ENCODE results near the gene TMEM144.
"Not testable (repeated sequence)": the region's sequence is repeated elsewhere in the genome, so short reads cannot be mapped to it uniquely, and the experiment has no call there.

TMEM144 gene

DNA sequence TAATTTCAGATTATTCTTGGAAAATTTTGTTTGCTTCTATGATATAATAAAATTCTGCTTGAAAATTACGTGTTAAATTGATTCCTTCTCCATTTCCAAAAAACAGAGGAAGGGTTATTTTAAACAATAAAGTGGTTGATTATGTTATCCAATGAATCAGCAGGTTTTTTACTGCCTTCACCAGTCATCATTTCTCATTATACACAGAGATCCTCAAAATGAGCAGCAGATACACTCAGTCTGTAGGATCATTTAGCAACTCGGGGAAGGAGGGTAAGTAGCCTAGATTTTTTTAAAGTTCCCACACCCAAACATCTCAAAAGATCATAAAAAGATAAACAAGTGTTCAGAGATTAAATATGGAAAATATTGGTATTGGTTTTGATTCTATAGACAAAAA lies 6.8 kb upstream of the TMEM144 start:
- H3K27ac Mint-ChIP-seq = no peak overlapping the region
- no peak for DNase-seq

DNA sequence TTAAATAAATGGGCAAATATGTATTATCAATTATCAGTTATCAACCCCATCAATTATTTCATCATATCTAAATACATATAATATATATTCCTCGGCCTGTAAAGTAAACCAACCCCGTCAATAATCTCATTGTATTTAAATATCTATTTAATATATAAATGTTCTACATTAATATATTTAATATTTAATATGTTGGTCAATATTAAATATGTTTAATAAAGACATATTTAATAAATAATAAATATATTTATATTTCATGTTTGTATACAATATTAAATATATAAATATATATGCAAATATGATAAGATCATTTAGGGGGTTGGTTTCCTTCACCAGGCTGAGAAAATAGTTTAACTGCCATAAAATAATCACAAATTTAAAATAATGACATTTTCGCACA lies 6.4 kb upstream of the TMEM144 start:
- no peak for DNase-seq

More for the DNA sequence above, 6.8 kb upstream of the TMEM144 start:
- H3K4me3 Mint-ChIP-seq = no peak overlapping the region
- peaks cover 2% of the 10 kb centered on the region for H3K9me3 Mint-ChIP-seq
- H3K27me3 Mint-ChIP-seq = peaks cover 3% of the 10 kb centered on the region
- H3K4me1 Mint-ChIP-seq (ENCODE audit: low read depth) = no peaks in the 10 kb centered on the region
- H3K36me3 Mint-ChIP-seq (ENCODE audit: low read depth) = no peaks in the 10 kb centered on the region

DNA sequence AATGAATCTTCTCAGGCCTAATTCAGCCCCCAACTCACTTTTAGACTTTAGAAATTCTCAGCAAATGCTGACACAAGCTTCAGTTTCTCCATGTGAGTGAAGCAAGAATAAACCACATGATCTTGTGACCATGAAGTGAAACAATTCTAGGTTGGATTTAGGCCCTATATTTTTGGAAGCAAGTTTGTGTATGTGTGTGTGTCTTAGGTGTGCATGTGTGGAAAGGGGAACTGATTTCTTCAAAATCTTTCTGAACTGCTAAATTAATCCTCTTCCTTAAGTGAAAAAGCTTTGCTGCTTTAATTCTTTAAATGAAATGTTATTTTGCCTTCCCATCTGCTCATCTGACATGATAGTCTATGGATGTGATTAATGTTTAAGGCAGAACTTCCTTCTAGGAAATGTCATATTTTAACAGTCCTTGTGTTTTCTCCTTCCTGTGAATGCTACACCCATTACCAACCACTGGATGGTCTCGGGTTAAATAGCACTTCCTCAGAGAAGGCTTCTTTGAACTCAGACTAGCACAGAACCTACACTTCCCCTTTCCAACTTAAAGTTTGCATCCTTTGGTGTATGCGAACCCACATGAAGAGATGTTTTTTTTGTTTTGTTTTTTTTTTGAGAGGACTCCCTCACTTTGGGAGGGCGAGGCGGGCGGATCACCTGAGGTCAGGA lies 1.2 kb upstream of the TMEM144 start:
- Mint-ChIP-seq H3K4me1 (ENCODE audit: low read depth) (peaks cover 16% of the 10 kb centered on the region), H3K4me3 (no peak overlapping the region), H3K36me3 (ENCODE audit: low read depth) (no peaks in the 10 kb centered on the region), H3K9me3 (peaks cover 2% of the 10 kb centered on the region), H3K27ac (no peak overlapping the region), H3K27me3 (peaks cover 39% of the 10 kb centered on the region)
- DNase-seq = no peak

More for the DNA sequence above, 6.4 kb upstream of the TMEM144 start:
- Mint-ChIP-seq H3K4me3 (no peak overlapping the region), H3K27me3 (peaks cover 5% of the 10 kb centered on the region), H3K4me1 (ENCODE audit: low read depth) (no peaks in the 10 kb centered on the region), H3K27ac (no peak overlapping the region), H3K9me3 (peaks cover 2% of the 10 kb centered on the region), H3K36me3 (ENCODE audit: low read depth) (no peaks in the 10 kb centered on the region)

DNA sequence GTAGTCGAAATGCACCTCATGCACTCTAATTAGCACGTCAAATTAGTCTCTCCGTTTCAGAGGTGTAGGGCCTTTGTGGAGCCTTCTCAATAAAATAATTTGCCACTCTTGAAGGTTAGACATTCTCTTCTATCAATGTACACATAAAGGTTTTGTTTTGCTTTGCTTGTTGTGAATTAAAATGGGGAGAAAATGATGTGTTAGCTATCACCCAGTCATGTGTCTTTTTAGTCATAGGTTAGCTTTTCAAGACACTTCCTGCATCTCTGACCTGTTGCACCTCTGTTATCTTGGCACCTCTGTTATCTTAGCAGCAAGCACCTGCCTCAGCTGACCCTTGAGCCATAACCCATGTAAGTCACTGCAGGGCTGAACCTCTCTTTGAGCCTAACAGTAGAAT lies 936 bp downstream of the TMEM144 start:
- Mint-ChIP-seq H3K4me3 (no peak overlapping the region), H3K9me3 (peaks cover 2% of the 10 kb centered on the region), H3K27me3 (peaks cover 43% of the 10 kb centered on the region), H3K27ac (no peak overlapping the region), H3K36me3 (ENCODE audit: low read depth) (no peaks in the 10 kb centered on the region), H3K4me1 (ENCODE audit: low read depth) (peaks cover 16% of the 10 kb centered on the region)
- no peak for DNase-seq

DNA sequence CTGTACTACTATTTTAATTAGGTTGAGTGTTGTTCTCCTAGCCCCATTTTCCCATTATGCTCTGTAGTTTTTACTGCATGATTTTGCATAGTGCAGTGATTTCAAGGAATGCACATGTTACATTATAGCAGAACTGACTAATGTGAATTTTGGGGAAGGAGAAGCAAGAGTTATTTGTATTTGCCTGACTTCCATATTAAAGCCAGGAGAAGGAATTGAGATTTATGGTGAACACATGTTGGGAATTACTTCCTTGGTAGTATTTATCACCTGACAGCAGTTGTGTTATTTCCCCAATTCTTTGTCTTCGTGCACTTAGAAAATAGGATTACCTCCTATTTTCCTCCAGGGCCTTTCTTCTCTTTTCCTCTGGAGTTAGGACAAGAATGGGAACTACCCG lies 3.2 kb downstream of the TMEM144 start:
- peaks cover 16% of the 10 kb centered on the region for H3K4me1 Mint-ChIP-seq (ENCODE audit: low read depth)
- H3K9me3 Mint-ChIP-seq = no peaks in the 10 kb centered on the region
- peaks cover 44% of the 10 kb centered on the region for H3K27me3 Mint-ChIP-seq
- no peak for DNase-seq
- H3K27ac Mint-ChIP-seq = no peak overlapping the region
- no peaks in the 10 kb centered on the region for H3K36me3 Mint-ChIP-seq (ENCODE audit: low read depth)
- H3K4me3 Mint-ChIP-seq = no peak overlapping the region

DNA sequence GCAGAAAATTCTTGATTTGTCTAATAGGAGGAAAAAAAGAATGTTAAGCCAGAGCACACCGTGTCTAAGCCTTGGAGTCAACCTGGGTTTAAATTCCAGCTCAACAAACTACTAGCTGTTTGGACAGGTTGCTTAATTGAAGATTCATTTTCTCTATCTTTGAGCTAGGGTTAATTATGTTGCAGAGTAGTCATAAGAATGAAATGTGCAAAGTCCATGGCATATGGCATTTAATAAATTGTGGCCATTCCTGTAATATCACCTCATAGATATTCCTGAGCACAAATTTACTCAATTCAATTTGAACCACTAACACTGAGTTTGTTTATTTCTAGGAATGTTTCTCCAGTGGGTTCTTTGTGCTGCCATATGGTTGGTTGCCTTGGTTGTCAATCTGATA lies 4.6 kb downstream of the TMEM144 start:
- H3K4me3 Mint-ChIP-seq = no peak overlapping the region
- peaks cover 34% of the 10 kb centered on the region for H3K27me3 Mint-ChIP-seq
- no peaks in the 10 kb centered on the region for H3K9me3 Mint-ChIP-seq
- H3K36me3 Mint-ChIP-seq (ENCODE audit: low read depth) = no peaks in the 10 kb centered on the region
- DNase-seq = no peak
- no peak overlapping the region for H3K27ac Mint-ChIP-seq
- peaks cover 12% of the 10 kb centered on the region for H3K4me1 Mint-ChIP-seq (ENCODE audit: low read depth)

DNA sequence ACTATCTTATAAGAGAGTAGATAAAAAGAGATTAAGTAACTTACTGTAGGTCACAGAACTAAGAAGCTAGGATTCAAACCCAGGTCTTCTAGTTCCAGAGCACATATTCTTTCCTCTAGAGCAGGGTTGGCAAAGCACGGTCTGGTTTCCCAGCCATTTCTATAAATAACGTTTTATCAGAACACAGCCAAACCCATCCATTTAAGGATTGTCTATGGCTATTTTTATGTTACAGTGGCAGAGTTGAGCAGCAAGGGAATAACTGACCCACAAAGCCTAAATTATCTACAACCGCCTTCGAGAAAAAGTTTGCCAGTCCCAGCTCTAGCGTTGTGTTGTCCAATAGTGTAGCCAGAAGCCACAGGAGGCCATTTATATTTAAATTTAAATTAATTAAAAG lies 7.5 kb downstream of the TMEM144 start:
- Mint-ChIP-seq H3K27me3 (peaks cover 17% of the 10 kb centered on the region), H3K27ac (no peak overlapping the region), H3K36me3 (ENCODE audit: low read depth) (no peaks in the 10 kb centered on the region), H3K4me3 (no peak overlapping the region), H3K9me3 (no peaks in the 10 kb centered on the region), H3K4me1 (ENCODE audit: low read depth) (no peaks in the 10 kb centered on the region)
- no peak for DNase-seq

DNA sequence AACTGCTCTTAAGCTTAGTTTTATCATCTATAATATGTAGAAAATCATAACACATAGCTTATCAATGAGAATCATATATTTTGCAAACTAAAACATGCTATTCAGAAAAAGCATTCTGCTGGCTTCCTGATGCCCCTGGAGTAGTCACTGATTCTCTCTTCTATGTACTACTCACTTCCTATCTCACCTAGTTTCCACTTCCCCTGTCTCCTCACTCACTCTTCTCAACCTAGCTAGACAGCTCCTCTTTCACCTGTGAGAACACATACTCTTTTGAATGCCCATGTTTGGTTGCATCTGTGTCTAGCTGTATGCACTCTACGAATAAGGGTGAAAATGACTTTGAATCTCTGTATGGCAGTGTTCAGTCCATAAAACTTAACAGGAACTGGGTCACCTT lies 9.3 kb downstream of the TMEM144 start:
- Mint-ChIP-seq H3K27me3 (peaks cover 4% of the 10 kb centered on the region), H3K36me3 (ENCODE audit: low read depth) (no peaks in the 10 kb centered on the region), H3K27ac (no peak overlapping the region), H3K4me3 (no peak overlapping the region), H3K4me1 (ENCODE audit: low read depth) (no peaks in the 10 kb centered on the region), H3K9me3 (no peaks in the 10 kb centered on the region)
- no peak for DNase-seq

DNA sequence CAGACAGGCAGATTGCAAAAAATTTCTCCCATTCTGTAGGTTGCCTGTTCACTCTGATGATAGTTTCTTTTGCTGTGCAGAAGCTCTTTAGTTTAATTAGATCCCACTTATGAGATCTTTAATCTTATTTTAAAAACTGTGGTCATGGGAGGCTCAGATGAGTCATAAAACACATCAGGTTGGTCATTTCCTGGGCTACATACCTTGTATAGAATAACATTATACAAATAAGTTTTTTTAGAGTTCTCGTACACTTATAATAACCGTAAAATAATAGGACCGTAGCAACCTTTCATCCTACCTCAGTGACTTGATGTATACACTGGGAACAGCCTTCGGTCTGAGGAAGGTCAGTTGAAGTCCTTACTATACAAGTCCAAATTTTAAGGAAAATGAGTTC lies 14.0 kb downstream of the TMEM144 start:
- not testable (repeated sequence) for DNase-seq; H3K27me3 Mint-ChIP-seq; H3K4me1 Mint-ChIP-seq (ENCODE audit: low read depth); H3K36me3 Mint-ChIP-seq (ENCODE audit: low read depth); H3K9me3 Mint-ChIP-seq; H3K27ac Mint-ChIP-seq; H3K4me3 Mint-ChIP-seq

DNA sequence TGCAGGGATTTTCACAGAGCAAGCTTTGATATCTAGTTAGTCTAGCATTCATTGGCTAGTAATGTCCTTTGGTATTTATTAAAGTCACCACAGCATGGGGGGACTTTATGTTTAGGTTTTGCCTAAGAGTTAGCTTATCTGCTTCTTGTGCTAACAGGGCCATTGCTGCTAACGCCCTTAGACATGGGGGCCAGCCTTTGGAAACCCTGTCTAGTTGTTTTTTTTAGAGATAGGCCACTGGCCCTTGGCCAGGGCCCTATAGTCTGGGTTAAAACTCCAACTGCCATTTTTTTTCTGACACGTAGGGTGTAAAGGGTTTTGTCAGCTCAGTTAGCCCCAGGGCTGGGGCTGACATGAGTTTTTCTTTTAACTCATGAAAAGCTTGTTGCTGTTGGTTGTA lies 14.7 kb downstream of the TMEM144 start:
- not testable (repeated sequence) for H3K4me3 Mint-ChIP-seq; H3K36me3 Mint-ChIP-seq (ENCODE audit: low read depth); H3K27ac Mint-ChIP-seq; DNase-seq; H3K4me1 Mint-ChIP-seq (ENCODE audit: low read depth); H3K27me3 Mint-ChIP-seq; H3K9me3 Mint-ChIP-seq

DNA sequence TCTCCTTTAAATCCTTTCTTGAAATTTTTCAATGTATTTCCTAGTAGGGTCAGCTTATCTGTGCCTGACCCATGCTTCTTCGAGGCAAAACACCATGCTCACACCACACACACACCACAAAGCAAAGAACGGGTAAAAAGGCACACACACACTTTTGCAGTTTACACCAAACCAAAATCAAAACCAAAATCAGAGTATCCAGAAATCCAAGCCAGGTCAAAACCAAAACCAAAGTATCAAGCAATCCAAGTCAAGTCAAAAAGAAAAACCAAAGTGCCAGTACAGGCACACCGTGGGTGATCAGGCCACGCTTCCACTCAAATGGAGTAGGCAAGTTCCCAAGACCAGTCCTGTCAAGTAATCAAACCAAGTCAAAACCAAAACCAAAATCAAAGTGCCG lies 17.6 kb downstream of the TMEM144 start:
- not testable (repeated sequence) for DNase-seq; H3K4me3 Mint-ChIP-seq; H3K27me3 Mint-ChIP-seq; H3K36me3 Mint-ChIP-seq (ENCODE audit: low read depth); H3K4me1 Mint-ChIP-seq (ENCODE audit: low read depth); H3K9me3 Mint-ChIP-seq; H3K27ac Mint-ChIP-seq

DNA sequence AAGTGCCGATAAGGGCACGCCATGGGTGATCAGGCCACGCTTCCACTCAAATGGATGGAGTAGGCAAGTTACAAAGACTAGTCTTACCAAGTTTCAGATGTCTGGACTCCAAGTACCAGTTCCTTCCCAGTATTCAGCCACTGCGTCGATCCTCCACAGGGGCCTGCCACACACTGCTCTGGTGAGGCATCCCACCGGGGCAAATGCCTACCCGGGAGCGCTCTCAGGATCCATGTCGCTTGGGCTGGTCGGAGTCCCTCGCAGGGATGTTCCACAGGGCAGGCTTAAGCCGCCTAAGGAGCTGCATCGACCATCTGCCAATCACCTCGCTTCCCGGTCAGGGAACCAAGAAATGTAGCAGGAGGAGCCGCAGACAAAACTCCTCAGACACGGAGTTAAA lies 18.1 kb downstream of the TMEM144 start:
- not testable (repeated sequence) for H3K27me3 Mint-ChIP-seq; H3K27ac Mint-ChIP-seq; H3K9me3 Mint-ChIP-seq; DNase-seq; H3K4me3 Mint-ChIP-seq; H3K4me1 Mint-ChIP-seq (ENCODE audit: low read depth); H3K36me3 Mint-ChIP-seq (ENCODE audit: low read depth)

DNA sequence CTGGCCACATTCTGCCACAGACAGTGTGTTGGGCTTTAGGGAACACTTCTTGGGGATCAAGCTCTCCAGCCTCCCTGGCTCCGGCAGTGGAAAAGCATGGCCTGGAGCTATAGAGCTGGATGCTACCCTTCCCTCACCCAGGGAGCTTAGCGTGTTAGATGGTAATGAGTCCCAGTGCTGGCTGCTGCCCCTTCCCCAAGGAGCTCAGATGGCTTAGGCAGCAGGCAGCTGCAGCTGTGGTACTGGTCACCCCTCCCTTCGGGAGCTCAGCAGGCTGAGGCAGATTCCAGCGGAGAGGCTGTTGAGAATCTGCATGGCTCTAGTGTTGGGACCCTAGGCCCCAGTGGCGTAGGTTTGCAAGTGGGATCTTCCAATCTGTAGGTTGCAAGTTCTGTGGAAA lies 19.5 kb downstream of the TMEM144 start:
- no peak overlapping the region for H3K27ac Mint-ChIP-seq
- H3K9me3 Mint-ChIP-seq = no peaks in the 10 kb centered on the region
- H3K36me3 Mint-ChIP-seq (ENCODE audit: low read depth) = no peaks in the 10 kb centered on the region
- H3K4me3 Mint-ChIP-seq = no peak overlapping the region
- DNase-seq = no peak
- no peaks in the 10 kb centered on the region for H3K4me1 Mint-ChIP-seq (ENCODE audit: low read depth)
- H3K27me3 Mint-ChIP-seq = no peaks in the 10 kb centered on the region

DNA sequence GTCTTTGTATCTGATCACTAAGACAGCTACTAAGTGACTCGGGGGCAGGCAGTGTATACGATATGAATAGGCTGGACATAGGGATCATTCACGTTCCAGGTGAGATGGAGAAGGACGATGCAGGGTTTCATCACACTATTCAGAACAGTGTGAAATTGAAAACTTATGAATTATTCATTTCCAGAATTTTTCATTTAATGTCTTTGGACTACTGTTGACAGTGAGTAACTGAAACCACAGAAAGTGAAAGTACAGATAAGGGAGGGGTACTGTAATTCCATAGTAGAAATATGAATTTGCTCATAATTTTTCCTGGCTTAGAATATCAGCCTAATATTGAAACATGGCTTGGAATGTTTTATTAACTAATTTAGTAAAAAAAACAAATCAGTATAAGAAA lies 24.4 kb downstream of the TMEM144 start:
- no peak overlapping the region for H3K27ac Mint-ChIP-seq
- H3K4me1 Mint-ChIP-seq (ENCODE audit: low read depth) = no peaks in the 10 kb centered on the region
- no peaks in the 10 kb centered on the region for H3K9me3 Mint-ChIP-seq

DNA sequence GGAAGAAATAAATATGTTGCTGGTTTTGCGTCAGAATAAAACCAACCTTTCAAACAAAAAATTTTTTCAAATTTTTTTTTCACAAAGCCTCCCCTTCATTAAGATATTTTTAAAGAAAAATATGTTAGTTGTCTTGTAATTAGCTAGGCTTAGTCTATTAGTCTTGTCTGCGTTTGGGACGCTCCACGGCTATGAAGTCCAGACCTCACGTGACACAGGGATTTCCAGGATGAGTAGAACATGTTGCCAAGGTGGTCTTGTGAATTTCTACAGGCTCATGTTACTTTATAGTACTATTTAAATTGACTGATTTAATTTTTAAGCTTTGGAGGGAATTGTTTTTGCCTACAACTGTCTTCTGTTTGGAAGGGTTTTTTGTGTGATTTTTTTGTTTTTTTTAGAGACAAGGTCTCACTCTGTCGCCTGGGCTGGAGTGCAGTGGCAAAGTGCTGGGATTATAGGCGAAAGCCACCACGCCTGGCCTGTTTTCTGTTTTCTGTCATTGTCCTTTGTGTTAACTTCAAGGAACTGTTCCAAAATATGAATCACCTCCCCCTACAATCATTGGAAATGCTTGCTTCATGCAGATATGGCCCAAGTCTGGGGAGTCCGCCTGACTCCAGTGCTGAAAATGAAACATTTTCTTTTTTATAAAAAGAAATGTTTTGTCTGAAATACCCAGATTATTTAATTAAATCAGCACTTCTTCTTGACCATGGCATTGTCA lies 26.2 kb downstream of the TMEM144 start:
- DNase-seq = no peak
- no peak overlapping the region for H3K27ac Mint-ChIP-seq
- no peaks in the 10 kb centered on the region for H3K27me3 Mint-ChIP-seq
- H3K4me1 Mint-ChIP-seq (ENCODE audit: low read depth) = no peaks in the 10 kb centered on the region
- H3K36me3 Mint-ChIP-seq (ENCODE audit: low read depth) = no peaks in the 10 kb centered on the region
- H3K9me3 Mint-ChIP-seq = no peaks in the 10 kb centered on the region
- no peak overlapping the region for H3K4me3 Mint-ChIP-seq

More for the DNA sequence above, 24.4 kb downstream of the TMEM144 start:
- H3K36me3 Mint-ChIP-seq (ENCODE audit: low read depth) = no peaks in the 10 kb centered on the region
- DNase-seq = no peak
- H3K4me3 Mint-ChIP-seq = no peak overlapping the region
- H3K27me3 Mint-ChIP-seq = no peaks in the 10 kb centered on the region

Measured in activated T-cell treated with anti-CD3 and anti-CD28 coated beads, Interleukin-2, amount 50 U/mL, for 24 hours (primary cell).